Measurements from ENCODE around the gene TAMM41.
A peak's percentile ranks its signal among the peaks of the same experiment; 100 is the strongest.

Gene TAMM41

GRCh38 chr3:11847607-11848006, 922 bp upstream of the TAMM41 start:
- DNase-seq (ENCODE audit: low spot score) = peak; percentile 22
- in situ Hi-C loops (cut with MboI; ENCODE audit: low pct_unique_long_range_greater_than_20kb, low sequenced_read_pairs, unreplicated experiment) = no loop called here
- peak; percentile 18 for TF ChIP-seq CTCF (IDR thresholded peaks at IDR 0.05; ENCODE audit: extremely low read depth, insufficient read depth, missing control alignments)

- in situ Hi-C loops (cut with MboI; ENCODE audit: low pct_unique_long_range_greater_than_20kb, low sequenced_read_pairs, unreplicated experiment) = no loop called here
- DNase-seq (ENCODE audit: low spot score) = peak; percentile 23
These were observed 1.0 kb downstream of the TAMM41 start for GRCh38 chr3:11845651-11846050.

GRCh38 chr3:11844891-11845290, 1.8 kb downstream of the TAMM41 start:
- TF ChIP-seq CTCF (IDR thresholded peaks at IDR 0.05; ENCODE audit: extremely low read depth, insufficient read depth, missing control alignments) = no peak
- in situ Hi-C loops (cut with MboI; ENCODE audit: low pct_unique_long_range_greater_than_20kb, low sequenced_read_pairs, unreplicated experiment) = no loop called here
- DNase-seq (ENCODE audit: low spot score) = no peak

More at GRCh38 chr3:11845651-11846050, 1.0 kb downstream of the TAMM41 start:
- no peak for TF ChIP-seq CTCF (IDR thresholded peaks at IDR 0.05; ENCODE audit: extremely low read depth, insufficient read depth, missing control alignments)

GRCh38 chr3:11835028-11835639, 11.6 kb downstream of the TAMM41 start:
- TF ChIP-seq CTCF (IDR thresholded peaks at IDR 0.05; ENCODE audit: extremely low read depth, insufficient read depth, missing control alignments) = peak; percentile 59
- in situ Hi-C loops (cut with MboI; ENCODE audit: low pct_unique_long_range_greater_than_20kb, low sequenced_read_pairs, unreplicated experiment) = no loop called here
- DNase-seq (ENCODE audit: low spot score) = peak; percentile 21

- in situ Hi-C loops (cut with MboI; ENCODE audit: low pct_unique_long_range_greater_than_20kb, low sequenced_read_pairs, unreplicated experiment) = no loop called here
- TF ChIP-seq CTCF (IDR thresholded peaks at IDR 0.05; ENCODE audit: extremely low read depth, insufficient read depth, missing control alignments) = no peak
- DNase-seq (ENCODE audit: low spot score) = no peak
These were observed 13.4 kb downstream of the TAMM41 start for GRCh38 chr3:11832981-11833905.

GRCh38 chr3:11829416-11829815, 17.3 kb downstream of the TAMM41 start:
- in situ Hi-C loops (cut with MboI; ENCODE audit: low pct_unique_long_range_greater_than_20kb, low sequenced_read_pairs, unreplicated experiment) = no loop called here
- no peak for TF ChIP-seq CTCF (IDR thresholded peaks at IDR 0.05; ENCODE audit: extremely low read depth, insufficient read depth, missing control alignments)

More at GRCh38 chr3:11829416-11829815, 17.3 kb downstream of the TAMM41 start:
- no peak for DNase-seq (ENCODE audit: low spot score)

Measured in GM13977 (cell line).